Erythroblast (primary cell): ENCODE measurements around the gene STAT3.

Source experiments
- GATA1 ChIP-seq: IDR thresholded peaks from 2 replicates; pipeline ENCODE4 v1.6.1; 2011; ENCODE audit warnings: low read depth, mild to moderate bottlenecking, control low read depth, low read length, moderate library complexity
- POLR2A ChIP-seq: IDR thresholded peaks from 2 replicates; pipeline ENCODE4 v1.6.1; 2011; ENCODE audit warnings: mild to moderate bottlenecking, low read length

DNA sequence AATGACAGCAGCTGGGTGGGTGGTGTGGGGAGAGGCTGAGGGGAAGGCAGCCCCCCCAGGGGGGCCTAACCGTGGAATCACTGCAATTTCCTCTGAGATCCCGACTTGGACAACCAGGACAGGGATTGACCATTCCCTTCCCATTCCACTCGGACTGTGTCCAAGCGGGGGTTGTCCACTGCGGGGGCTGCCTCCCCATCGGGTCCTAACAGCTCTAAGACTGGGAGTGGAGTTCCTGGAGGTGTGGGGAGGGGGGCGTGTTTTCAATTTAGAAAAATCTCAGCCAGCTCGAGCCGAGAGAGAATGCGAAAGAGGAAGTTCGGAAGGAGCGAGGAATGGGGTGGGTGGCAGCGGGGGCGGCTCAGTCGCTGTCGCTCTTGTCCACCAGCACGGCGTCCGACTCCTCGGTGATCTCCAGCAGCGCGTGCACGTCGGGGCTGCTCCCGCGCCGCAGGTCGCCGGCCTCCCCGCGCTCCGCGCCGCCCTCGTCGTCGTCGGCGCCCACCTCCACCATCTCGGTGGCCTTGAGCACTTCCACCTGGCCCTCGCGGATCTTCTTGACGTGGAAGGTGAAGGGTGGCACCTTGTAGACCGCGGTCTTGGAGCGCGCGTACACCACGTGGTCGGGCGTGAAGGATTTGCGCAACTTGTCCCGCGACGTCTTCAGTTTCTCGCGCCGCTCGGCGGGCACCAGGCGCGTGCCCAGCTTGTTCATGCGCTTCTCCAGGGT is 16.2 kb upstream of the STAT3 start:
- no peak for TF ChIP-seq POLR2A
- TF ChIP-seq GATA1, result no peak
